ENCODE data around the gene GIPC1.

GIPC1 gene

DNA sequence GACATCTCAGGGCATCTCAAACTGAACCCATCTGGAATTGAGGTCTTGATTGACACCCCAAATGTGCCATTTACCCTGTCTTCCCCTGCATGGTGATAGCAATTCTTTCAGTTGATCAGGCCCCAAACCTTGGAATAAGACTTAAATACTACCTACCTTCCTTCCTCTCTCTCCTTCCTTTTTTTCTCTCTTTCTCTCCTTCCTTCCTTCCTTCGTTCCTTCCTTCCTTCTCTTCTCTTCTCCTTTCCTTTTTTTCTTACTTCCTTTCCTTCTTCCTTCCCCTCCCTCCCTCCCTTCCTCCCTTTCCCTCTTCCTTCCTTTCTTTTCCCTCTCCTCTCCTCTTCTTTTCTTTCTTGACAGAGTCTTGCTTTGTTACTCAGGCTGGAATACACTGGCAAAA, 7.4 kb upstream of the GIPC1 start:
- TF ChIP-seq, protein P1, sequence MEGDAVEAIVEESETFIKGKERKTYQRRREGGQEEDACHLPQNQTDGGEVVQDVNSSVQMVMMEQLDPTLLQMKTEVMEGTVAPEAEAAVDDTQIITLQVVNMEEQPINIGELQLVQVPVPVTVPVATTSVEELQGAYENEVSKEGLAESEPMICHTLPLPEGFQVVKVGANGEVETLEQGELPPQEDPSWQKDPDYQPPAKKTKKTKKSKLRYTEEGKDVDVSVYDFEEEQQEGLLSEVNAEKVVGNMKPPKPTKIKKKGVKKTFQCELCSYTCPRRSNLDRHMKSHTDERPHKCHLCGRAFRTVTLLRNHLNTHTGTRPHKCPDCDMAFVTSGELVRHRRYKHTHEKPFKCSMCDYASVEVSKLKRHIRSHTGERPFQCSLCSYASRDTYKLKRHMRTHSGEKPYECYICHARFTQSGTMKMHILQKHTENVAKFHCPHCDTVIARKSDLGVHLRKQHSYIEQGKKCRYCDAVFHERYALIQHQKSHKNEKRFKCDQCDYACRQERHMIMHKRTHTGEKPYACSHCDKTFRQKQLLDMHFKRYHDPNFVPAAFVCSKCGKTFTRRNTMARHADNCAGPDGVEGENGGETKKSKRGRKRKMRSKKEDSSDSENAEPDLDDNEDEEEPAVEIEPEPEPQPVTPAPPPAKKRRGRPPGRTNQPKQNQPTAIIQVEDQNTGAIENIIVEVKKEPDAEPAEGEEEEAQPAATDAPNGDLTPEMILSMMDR (IDR thresholded peaks at IDR 0.05; ENCODE audit: insufficient read depth, low read depth, low read length, missing control alignments) = no peak
- H3K4me3 ChIP-seq (ENCODE audit: low read depth, low read length) = no peak overlapping the region
- DNase-seq (ENCODE audit: low read depth) = no peak

DNA sequence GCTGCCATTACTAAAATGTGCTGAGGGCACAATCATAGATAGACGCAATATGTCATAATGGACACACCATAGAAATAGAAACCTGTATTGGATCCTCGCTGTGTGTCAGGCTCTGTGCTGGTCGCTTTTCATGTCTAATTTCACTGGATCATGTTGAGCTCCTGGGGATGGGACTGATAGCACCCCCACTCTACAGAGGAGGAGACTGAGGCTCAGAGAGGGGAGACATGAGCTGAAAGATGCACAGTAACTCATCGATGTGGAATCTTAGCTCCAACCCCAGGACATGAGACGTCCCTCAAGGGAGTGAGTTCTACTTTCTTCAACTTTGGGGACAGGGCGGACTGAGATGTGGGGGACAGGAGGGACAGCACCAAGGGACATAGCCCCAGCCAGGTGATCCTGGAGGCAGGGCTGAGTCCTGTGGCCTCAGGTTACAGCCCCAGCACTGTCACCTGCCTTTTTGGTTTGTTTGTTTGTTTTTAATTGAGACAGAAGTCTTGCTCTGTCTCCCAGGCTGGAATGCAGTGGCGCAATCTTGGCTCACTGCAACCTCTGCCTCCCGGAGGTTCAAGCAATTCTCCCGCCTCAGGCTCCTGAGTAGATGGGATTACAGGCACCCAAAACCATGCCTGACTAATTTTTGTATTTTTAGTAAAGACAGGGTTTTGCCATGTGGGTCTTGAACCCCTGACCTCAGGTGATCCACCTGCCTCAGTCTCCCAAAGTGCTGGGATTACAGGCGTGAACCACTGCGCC, 6.6 kb upstream of the GIPC1 start:
- TF ChIP-seq, protein P1 (IDR thresholded peaks at IDR 0.05; ENCODE audit: insufficient read depth, low read depth, low read length, missing control alignments) = no peak
- no peak overlapping the region for H3K4me3 ChIP-seq (ENCODE audit: low read depth, low read length)
- no peak for DNase-seq (ENCODE audit: low read depth)

DNA sequence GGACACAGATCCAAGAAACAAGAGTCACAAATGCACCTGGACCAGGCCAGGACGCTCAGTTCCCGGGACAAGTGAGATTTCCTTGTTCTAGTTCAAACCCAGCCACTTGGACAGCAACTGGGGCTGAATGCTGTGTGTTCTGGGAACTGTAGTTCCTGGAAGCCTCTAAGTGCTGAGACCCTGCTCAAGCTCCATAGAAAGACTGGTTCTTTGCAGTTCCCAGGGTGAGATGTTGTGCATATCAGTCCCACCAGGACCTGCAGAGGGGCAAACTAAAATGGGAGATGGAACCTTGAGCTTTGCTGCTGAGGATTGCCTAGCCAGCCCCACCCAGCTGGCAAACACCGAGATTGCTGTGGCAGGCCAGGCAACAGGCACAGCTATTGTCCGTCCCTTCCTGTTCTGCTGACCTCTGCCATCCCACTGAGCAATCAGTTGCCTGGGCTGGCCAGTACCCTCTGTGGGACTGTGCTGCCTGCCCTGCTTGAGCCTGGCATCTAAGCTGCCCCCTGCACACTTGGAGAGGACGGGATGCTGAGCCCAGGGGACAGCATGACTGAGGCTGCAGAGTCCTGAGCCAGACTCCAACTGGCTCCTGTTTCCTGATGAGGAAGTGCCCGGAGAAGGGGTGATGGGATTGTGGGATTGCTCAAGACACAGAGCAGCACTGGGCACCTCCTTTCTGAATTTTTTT, 1.4 kb upstream of the GIPC1 start:
- H3K4me3 ChIP-seq (ENCODE audit: low read depth, low read length) = no peak overlapping the region
- DNase-seq (ENCODE audit: low read depth) = no peak
- TF ChIP-seq, protein P1 (IDR thresholded peaks at IDR 0.05; ENCODE audit: insufficient read depth, low read depth, low read length, missing control alignments) = no peak

DNA sequence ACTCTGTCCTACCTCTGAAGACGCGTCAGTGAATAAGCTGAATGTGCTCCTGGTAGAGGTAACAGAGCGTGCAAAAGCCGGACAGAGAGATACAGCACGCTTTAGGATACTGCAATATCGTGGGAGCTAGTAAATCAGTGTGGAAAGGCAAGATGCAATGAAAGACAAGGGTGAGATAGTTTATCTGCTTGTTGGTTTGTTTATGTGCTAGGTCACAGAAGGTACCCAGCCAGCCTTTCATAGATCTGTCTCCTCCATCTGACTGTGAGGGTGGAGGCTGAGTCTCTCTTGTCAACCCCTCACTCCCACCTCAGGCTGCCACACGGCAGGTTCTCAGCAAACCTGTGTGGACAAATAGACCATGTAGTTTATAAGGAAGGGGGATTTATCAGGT, 904 bp upstream of the GIPC1 start:
- TF ChIP-seq, protein P1 (IDR thresholded peaks at IDR 0.05; ENCODE audit: insufficient read depth, low read depth, low read length, missing control alignments) = no peak
- H3K4me3 ChIP-seq (ENCODE audit: low read depth, low read length) = no peak overlapping the region
- DNase-seq (ENCODE audit: low read depth) = no peak

DNA sequence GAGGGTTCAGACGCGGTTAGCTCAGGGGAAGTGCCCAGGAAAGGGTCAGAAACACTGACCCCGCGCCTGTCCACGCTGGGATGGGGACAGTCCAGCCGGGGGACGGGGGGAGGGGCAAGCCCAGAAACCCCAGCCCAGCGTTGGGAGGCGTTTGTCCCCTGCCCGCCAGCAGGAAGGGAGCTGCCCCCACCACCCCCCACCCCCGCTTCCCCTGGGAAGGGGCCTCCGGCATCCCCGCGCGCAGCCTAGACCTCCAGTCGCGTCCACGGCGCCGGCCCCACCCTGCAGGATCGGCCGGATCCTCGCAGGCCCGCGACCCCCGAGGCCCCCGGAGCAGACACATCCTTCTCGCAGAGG, 277 bp downstream of the GIPC1 start:
- TF ChIP-seq, protein P1 (IDR thresholded peaks at IDR 0.05; ENCODE audit: insufficient read depth, low read depth, low read length, missing control alignments) = no peak
- no peak for DNase-seq (ENCODE audit: low read depth)
- H3K4me3 ChIP-seq (ENCODE audit: low read depth, low read length) = peak overlapping the region; percentile 47

DNA sequence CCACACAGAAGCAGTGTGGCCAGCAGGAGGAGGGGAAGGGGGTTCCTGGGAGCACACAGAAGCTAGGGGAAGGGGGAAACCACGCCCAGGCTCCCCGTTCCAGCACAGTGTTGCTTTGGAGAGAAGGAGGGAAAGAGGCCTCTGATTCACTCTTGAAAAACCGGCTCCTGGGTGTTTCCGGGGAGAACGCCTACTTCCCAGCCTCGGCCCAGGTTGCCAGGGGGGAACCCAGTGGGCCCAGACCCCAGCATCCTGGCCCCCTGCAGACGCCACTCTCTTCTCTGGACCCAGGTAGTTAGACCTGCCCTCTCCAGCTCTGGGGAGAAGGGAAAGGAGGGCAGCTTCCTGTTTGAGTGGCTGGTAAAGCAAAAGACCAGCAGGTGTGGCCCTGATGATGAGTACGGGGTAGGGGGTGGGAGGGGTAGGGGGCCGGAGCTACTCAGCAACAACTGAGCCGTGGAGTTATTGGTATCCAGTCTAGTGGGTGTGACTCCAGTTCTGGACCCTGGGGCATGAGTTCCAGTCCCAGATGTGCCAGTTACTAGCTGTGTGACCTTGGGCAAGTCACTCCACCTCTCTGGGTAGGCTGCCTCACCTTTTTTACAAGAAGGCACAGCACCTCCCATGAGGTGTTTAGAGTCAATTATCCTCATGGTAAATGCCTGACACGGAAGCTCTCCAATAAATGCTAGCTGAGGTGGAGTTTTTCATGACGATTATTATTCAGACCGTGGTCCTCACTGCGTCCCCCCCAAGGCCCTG, 836 bp downstream of the GIPC1 start:
- peak overlapping the region; percentile 47 for H3K4me3 ChIP-seq (ENCODE audit: low read depth, low read length)
- no peak for DNase-seq (ENCODE audit: low read depth)
- TF ChIP-seq, protein P1 (IDR thresholded peaks at IDR 0.05; ENCODE audit: insufficient read depth, low read depth, low read length, missing control alignments) = no peak

All from GM12865 (cell line).